ENCODE measurements around the gene IDE. TPM values are rescaled to one million over a fixed set of nuclear protein-coding genes. Genes with fewer than 3 reads are reported as not detected.

The IDE gene
- total and polyA plus RNA-seq, 12 donors, result 8.6 to 62.0 (median 37.3) TPM

DNA sequence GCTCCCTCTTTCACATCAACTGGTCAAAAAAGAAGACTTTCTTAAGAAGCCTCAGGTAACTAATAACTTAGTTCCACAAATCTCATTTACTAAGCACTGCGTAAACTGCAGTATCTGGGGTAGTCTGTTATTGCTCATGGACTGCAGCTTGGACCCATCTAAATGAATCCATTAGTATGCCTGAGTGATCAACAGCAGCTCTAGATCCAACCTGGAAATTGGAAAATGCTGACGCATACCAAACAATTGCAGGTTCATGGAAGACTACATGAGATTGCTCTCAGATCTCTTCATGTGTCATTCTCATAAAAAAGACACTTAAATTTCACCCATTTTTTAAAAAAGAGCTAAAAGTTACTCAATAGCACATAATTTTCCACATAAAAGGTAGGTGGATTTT lies 121.6 kb downstream of the IDE start:
- intact Hi-C loops (cut with DNase I), result no loop called here
- H3K27ac ChIP-seq, result no peak overlapping the region
- no peak overlapping the region for H3K4me3 ChIP-seq
- H3K36me3 ChIP-seq (replicated peaks in 1 of 2), result peaks cover 0 to 37% of the 10 kb centered on the region in 2 donors
- H3K9me3 ChIP-seq (replicated peaks in 1 of 3), result no peaks in the 10 kb centered on the region
- no peak for TF ChIP-seq POLR2A (IDR thresholded peaks at IDR 0.05)
- no peak for TF ChIP-seq CTCF (IDR thresholded peaks at IDR 0.05)
- no peaks in the 10 kb centered on the region for H3K27me3 ChIP-seq
- WGBS, 4 donors, result 93 to 100% (median 97%) methylated on average over 2 of the region's 2 CpGs
- no peak for DNase-seq
- H3K4me1 ChIP-seq (replicated peaks in 1 of 2), result no peaks in the 10 kb centered on the region

DNA sequence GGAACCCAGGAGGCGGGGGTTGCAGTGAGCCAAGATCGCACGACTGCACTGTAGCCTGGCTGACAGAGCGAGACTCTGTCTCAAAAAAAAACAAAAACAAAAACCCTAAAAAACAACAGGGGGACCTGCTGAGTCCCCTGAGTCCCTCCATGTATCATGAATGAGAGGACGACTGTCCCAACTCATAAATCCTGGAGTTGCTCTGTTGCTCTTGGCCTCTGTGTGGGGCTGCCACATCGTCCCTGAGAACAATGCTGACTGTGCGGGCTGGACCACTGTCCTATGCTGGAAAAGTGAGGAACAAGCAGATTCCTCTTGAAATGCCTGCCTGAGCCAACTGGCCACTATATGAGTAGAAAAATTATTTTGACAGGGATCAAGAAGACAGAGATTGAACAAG lies 122.5 kb downstream of the IDE start:
- H3K36me3 ChIP-seq (replicated peaks in 1 of 2), result peaks cover 0 to 36% of the 10 kb centered on the region in 2 donors
- H3K9me3 ChIP-seq (replicated peaks in 1 of 3), result no peaks in the 10 kb centered on the region
- 81 to 91% (median 89%) methylated on average over 7 of the region's 7 CpGs for WGBS, 4 donors
- no peaks in the 10 kb centered on the region for H3K27me3 ChIP-seq
- TF ChIP-seq CTCF (IDR thresholded peaks at IDR 0.05), result no peak
- TF ChIP-seq POLR2A (IDR thresholded peaks at IDR 0.05), result no peak
- DNase-seq, result no peak
- no peak overlapping the region for H3K27ac ChIP-seq
- H3K4me1 ChIP-seq (replicated peaks in 1 of 2), result no peaks in the 10 kb centered on the region
- intact Hi-C loops (cut with DNase I), result no loop called here
- H3K4me3 ChIP-seq, result no peak overlapping the region

GRCh38 chr10:92450896-92451295 lies 123.0 kb downstream of the IDE start:
- intact Hi-C loops (cut with DNase I), result no loop called here
- Histone ChIP-seq H3K36me3 (replicated peaks in 1 of 2) (peaks cover 0 to 31% of the 10 kb centered on the region in 2 donors), H3K4me1 (replicated peaks in 1 of 2) (no peaks in the 10 kb centered on the region), H3K4me3 (no peak overlapping the region), H3K9me3 (replicated peaks in 1 of 3) (no peaks in the 10 kb centered on the region), H3K27me3 (no peaks in the 10 kb centered on the region), H3K27ac (no peak overlapping the region)
- no peak for DNase-seq
- 91 to 98% (median 95%) methylated on average over 2 of the region's 2 CpGs for WGBS, 4 donors
- TF ChIP-seq POLR2A (IDR thresholded peaks at IDR 0.05), result no peak
- TF ChIP-seq CTCF (IDR thresholded peaks at IDR 0.05), result no peak

GRCh38 chr10:92440578-92440977 lies 133.3 kb downstream of the IDE start:
- 93 to 97% (median 93%) methylated on average over 5 of the region's 5 CpGs for WGBS, 4 donors
- H3K36me3 ChIP-seq (replicated peaks in 1 of 2), result no peaks in the 10 kb centered on the region
- no peaks in the 10 kb centered on the region for H3K9me3 ChIP-seq (replicated peaks in 1 of 3)
- no peaks in the 10 kb centered on the region for H3K27me3 ChIP-seq
- no peak overlapping the region for H3K27ac ChIP-seq
- intact Hi-C loops (cut with DNase I), result no loop called here
- H3K4me3 ChIP-seq, result no peak overlapping the region
- H3K4me1 ChIP-seq (replicated peaks in 1 of 2), result no peaks in the 10 kb centered on the region
- DNase-seq, result no peak
- TF ChIP-seq CTCF (IDR thresholded peaks at IDR 0.05) (no peak), POLR2A (IDR thresholded peaks at IDR 0.05) (no peak)
